NCI-H146 treated with DMSO at 0.1 percent for 48 hours (cell line): Measurements from ENCODE around the gene PHC3.

Experiments
- DNase-seq: peaks from one replicate; lab custom pipeline; 2025; ENCODE audit not compliant: unreplicated experiment; lab: John Stamatoyannopoulos, UW

Gene PHC3

DNA sequence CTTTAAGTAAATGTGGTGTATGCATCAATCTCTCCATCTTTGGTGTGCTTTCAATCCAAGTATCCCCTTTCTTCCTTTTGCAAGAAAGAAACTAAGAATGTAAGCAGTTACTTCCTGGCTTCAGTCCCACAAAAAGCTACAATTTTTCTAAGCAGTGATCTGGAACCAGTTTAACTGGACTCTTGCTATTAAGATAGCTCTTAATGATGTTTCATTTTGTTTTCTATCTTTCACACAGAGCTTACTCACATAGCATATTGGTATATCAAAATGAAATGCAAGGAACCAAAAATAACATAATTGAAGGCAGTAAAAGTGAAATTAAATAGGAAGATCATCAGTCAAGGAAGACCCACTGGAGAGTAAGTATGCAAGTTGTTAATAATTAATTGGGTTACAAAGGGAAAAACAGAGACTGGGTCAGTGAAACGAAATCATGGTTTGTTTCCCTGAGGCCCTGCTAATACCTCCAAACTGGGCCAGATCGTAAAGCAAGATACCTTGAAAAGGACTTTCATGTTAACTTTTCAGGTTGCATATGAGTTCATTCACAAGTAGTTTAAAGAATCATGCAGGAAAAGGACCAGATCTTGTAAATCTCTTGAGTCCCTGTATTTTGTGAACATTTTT lies 101.9 kb downstream of the PHC3 start:
- no peak for DNase-seq

DNA sequence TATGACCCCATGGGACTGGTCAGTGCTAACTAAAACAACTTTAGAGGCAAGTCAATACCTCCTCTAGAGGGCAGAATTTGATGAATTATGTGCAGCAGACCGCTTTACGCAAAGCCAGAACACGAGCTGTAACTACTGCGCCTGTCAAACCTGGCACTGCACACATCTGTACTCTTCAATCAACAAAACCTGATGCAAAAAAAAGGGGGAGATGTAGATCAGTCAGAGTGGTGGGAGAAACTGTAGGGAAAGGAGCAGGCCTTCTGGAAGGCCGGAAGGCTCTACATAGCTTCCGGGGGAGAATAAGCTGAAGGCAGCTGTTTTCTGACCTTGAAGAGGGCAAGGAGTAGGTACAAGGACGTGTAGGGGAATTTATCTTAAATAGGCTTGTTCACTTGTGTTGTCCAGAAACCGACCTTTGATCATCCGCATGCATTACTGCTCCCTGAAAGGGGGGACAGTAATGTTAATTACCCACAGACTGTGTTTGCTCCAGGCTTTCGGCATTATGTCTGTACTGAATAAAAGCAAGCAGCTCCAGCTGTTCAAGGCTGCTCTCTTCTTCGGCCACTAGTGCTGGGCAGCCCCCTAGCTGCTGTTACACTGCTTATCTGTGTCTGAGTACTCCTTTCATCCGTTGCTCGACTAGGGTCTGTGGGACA lies 102.8 kb downstream of the PHC3 start:
- no peak for DNase-seq

DNA sequence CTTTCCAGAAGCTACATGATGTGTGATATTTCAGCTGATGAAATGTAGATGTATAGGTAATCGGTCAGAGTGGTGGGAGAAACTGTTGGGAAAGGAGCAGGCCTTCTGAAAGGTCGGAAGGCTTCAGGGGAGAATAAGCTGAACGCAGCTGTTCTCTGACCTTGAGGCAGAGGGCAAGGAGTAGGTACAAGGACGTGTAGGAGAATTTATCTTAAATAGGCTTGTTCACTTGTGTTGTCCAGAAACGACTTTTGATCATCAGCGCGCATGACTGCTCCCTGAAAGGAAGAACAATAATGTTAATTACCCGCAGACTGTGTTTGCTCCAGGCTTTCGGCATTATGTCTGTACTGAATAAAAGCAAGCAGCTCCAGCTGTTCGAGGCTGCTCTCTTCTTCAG lies 104.2 kb downstream of the PHC3 start:
- no peak for DNase-seq

DNA sequence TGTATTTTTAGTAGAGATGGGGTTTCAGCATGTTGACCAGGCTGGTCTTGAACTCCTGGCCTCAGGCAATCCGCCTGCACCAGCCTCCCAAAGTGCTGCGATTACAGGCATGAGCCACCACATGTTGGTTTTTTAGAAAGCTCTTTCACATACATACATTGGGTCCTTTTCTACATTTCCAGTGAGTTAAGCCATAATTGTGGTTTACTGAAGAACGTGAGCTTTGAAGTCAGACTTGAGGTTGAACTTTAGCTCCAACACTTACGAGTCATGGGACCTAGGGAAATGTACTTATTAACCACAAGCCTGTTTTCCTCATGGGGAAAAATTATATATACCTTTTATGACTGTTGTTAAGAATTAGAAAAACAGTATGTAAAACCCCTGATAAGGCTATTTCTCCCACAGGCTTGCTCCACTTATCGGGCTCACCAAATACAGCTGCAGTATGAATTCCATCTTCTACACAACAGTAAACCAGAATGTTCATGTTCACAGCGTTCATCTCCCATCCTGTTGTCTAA lies 104.8 kb downstream of the PHC3 start:
- DNase-seq: no peak

DNA sequence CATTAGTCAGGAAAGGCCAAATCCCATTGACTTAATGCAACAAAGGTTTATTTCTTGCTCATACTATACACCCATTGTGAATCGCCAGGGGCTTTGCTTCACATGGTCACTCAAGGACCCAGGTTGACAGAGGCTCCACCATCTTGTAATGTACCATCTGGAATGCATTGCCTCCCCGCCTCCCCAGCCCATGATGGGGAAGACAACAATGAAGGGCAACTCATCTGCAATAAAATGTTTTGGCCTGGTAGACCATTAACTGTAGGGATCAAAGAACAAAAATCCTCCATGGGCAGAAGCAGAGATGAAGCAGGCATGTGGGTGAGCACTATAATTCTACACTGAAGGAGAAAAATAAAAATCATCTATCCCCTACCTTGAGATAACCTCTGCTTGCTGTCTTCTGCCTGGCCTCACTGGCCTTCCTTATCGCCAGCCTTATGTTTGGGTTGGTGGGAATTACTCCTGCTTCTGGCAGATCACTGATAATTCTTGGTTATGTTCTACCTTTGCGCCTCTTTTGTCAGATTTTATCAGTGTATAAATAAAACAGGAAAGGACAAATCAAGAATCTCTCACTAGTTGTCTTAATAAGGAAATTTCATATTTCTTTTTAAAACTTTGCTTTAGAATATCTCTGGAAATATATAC lies 106.0 kb downstream of the PHC3 start:
- no peak for DNase-seq

DNA sequence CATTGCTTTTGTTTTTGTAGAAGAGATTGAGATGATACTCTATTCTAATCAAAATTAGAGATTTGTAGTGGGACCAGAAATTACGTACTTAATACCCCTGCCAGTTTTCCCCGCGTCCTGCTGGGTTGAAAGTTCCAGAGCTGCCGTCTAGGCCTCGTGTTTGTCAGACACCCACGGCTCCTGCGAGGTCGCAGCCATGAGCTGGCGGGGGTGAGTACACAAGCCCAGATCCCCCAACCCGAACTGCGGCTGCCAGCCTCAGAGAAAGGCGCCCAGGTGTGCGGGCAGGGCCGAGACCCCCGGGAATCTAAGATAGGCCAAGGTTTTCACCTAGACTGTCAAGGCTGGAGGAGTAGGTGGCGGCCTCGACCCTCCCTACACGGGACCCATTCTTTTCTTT lies 117.4 kb downstream of the PHC3 start:
- DNase-seq: no peak

DNA sequence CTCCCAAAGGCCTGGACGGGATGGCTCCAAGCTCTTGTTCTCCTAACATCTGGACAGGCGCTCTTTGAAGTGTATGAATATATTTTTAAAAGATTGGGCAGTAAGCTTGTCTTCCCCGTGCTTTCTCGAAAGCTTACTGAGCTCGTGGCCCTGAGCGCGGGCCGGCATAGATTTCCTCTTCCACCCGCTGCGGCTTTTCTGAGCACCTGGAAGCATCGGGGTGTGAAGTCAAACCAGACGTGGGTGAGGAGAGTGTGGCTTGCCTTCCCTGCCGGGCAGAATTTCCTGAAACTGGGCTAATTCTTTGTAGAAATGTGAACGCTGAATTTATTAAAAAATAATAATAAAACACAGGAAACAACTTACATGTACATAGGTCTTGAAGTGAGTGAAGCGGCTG lies 117.8 kb downstream of the PHC3 start:
- no peak for DNase-seq

DNA sequence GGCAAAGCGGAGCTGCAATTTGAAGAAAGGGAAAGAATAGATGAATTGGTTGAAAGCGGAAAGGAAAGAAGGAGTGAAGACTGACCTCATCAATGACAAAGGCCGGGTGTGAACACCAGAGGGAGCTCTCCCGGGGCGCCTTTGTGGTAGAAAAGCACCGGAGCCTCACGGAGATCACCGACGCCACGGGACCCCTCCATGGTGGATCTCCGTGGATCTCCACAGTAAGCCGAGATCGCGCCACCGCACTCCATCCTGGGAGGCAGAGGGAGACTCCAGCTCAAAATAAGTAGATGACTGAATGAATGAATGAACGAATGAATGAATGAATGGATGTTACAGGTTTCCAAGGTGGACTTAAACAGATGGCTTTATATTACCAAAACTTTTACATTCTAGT lies 118.8 kb downstream of the PHC3 start:
- no peak for DNase-seq

DNA sequence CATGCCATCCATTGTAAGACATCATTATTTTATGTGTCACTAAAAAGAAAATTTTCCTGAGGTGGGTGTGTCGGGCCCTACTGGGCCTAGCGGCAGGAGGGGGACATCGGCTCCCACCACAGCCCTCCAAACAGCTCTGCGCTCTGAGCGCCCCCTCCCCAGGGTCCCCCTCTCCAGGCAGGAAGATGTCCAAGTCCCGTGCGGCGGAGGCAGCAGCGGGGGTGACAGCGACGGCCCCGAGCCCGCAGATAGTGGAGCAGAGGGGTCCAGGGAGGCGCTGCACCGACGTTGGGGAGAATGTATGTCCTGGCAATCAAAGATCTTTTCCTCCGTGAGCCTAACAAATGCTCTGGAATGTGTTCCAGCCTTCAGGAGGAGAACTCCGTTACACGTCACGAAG lies 119.5 kb downstream of the PHC3 start:
- no peak for DNase-seq

DNA sequence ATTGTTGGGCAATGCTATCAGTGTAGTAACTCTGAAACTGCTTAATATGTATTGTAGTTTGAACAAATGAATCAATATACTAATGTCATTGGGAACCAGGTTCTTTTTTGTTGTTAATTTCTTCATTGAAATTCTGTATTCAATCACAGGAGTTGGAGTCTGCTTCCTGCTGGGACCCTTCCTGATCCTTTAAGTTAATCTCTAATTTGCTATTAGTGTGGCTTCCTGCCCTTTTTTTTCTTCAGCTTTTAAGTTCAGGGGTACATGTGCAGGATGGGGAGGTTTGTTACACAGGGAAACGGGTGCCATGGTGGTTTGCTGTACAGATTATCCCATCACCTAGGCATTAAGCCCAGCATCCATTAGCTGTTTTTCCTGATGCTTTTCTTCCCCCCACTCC lies 122.1 kb downstream of the PHC3 start:
- DNase-seq: no peak

DNA sequence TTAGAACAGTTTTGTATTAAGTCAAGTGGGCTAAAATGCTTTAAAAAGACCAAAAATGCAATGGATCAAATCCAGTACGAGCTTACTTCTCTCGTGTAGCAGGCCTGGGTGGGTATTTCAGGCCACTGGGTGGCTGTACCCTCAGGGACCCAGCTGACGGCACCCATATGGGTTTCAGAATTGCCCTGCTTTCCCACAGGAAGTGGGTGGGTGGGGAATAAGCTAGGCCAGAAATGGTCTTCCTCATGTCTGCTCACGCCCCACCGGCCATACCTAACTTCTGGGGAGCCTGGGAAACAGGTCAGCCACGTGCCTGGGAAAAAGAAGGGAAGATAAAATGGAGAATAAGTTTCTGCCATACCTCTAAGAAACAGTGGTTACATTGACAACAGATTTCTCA lies 123.4 kb downstream of the PHC3 start:
- DNase-seq: no peak

DNA sequence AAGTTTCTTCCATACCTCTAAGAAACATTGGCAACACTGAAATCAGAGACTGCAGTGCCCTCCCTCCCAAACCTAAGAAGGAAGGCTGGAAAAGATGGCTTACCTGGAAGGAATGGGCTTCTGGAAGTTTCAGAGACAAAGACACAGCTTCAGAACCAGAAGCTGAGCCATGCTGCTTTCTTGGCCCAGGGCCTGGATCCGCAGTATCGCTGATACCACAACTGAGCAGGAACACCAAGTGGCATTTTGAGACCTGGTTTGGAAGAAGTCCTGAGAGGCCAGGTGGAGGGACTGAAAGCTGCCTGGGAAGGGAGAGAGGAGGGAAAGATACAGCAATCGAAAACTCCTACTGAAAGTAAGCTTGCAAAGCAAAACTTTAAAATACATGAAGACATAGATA lies 124.0 kb downstream of the PHC3 start:
- DNase-seq: no peak

DNA sequence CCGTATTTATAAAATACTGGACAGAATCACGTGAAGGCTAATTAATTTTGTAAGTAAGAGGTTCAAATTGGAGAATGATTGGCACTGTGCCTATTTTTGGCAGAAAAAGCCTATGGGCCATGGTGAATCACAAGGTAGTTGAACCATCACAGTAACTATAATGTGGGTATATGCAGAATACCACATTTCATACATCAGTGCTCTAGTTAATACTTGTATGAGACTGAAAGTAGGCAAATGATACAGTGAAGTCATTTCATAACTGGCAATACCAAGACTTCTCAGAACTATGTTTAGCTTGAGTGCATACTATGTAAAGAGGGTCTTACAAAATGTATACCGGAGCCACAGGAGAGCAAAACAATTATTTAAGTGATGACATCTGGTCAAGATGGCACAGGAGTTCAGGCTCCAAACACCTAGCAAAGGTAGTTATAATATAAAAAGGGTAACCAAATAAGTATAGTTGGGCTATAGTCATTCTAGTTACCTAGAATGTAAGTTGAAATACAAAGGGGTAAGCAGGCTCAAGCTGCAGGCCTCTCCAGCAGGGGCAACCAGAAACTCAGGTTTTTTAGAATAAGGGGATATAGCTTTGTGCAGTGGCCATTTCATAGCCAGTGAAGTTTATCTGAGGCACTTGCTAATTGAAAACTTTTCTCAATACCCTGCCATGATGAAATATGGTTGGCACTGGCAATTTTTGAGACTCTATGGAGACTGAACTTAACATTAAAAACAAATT lies 124.7 kb downstream of the PHC3 start:
- DNase-seq: no peak

DNA sequence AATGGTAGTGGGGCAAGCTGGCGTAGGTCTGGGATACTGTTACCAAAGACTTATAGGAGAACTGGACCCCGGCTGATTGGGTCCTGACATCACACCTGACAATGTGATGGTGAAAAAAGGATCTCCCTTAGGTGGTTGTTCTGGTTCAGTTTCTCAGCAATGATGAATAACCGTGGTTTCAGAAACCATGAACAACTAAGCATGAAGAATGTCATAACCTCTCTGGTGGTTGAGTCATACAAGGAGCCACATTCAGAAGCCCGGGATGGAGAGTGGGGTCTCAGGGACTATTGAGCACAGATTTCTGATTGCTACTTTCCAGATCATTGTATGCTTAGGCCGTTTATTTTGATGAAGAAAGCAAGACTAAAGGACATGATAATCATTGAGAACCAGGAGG lies 126.3 kb downstream of the PHC3 start:
- DNase-seq: no peak

DNA sequence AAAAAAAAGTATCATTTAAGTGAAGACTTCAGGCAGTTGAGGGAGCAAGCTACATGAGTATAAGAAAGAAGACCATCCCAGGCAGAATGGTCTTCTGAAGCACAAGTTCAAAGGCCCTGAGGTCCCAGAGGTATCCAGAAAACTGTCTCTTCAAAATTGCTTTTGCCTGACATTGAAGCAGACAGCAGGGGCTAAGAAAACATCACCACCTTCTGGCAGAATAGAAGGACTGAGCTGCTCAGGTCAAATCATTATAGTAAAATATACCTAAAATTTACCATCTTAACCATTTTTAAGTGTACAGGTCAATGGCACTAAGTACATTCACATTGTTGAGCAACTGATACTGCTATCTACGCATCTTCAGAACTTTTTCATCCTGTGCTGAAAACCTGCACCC lies 127.3 kb downstream of the PHC3 start:
- no peak for DNase-seq

DNA sequence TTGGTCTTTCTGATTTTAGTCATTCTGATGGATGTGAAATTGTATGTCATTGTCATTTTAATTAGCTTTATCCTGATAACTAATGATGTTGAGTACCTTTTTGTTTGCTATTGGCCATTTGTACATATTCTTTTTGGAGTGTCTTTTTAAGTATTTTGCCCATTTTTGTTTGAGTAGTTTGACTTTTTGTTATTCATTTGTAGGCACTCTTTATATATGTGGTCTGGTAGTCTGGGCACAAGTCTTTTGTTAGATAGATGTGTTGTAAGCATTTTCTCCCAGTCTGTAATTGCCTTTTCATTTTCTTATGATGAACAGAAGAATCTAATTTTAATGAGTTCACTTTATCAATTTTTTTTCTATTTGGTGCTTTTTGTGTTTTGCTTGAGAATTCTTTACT lies 129.1 kb downstream of the PHC3 start:
- no peak for DNase-seq

DNA sequence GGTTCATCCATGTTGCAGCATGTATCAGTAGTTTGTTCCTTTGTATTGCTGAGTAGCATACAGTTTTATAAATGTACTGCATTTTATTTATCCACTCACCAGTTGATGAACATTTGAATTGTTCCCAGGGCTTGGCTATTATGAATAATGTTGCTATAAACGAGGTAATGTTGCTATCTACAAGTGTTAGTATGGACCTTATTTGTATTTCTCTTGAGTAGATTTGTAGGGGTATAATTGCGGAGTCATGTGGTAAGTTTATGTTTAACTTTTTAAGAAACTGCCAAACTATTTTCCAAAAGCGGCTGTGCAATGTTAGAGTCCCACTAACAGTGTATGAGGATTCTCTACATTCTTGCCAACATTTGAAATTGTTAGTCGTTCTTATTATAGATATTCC lies 130.8 kb downstream of the PHC3 start:
- DNase-seq: no peak

DNA sequence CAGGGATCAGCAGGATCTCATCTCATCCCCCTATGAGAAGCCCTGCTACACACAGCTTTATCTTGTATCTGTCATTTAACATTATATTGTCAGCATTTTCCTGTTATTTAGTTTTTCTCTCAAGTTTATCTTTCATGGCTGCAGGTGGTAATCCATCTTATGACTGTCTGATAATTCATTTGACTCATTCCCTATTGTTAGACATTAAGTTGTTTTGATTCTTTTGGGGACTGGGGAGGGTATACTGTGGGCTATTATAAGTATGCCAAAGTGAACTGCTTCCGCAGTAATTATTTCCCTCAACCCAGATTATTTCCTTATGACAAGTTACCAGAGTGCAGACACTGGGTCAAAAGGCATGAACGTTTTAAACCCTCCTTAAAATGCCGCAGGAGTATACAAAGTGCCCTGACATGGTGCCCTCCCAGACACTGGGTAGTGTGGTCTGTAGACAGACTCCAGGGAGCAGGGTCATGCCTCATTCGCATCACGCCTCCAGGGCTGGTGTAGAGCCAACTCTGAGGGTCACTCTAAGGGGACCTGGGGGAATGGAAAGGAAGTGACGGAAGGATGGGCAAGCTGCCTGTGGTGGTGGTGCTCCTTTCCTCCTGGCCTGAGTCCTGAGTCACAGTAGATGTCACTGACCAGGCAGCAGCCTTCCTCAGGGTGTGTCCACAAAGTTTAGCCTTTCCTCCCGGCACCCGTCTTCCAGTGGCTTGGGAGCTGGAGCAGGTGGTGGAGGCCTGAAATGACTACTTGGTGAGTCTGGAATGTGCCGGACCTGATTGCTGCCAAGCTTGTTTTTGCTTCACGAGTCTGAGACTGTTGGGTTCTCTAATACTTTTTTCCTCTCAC lies 132.2 kb downstream of the PHC3 start:
- no peak for DNase-seq

DNA sequence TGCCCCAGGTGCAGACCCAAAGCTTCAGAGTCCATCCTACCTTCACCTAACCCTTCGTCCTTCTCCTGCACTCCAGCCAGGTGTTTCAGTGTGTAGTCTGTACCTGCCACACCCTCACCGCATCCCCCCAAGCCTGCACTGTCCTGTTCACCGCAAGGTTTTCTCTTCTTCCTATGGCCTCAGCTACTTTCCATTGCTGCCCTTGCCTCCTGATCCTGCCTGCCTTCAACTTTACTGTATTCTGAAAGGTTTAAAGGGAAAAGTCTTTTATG lies 134.5 kb downstream of the PHC3 start:
- DNase-seq: no peak

DNA sequence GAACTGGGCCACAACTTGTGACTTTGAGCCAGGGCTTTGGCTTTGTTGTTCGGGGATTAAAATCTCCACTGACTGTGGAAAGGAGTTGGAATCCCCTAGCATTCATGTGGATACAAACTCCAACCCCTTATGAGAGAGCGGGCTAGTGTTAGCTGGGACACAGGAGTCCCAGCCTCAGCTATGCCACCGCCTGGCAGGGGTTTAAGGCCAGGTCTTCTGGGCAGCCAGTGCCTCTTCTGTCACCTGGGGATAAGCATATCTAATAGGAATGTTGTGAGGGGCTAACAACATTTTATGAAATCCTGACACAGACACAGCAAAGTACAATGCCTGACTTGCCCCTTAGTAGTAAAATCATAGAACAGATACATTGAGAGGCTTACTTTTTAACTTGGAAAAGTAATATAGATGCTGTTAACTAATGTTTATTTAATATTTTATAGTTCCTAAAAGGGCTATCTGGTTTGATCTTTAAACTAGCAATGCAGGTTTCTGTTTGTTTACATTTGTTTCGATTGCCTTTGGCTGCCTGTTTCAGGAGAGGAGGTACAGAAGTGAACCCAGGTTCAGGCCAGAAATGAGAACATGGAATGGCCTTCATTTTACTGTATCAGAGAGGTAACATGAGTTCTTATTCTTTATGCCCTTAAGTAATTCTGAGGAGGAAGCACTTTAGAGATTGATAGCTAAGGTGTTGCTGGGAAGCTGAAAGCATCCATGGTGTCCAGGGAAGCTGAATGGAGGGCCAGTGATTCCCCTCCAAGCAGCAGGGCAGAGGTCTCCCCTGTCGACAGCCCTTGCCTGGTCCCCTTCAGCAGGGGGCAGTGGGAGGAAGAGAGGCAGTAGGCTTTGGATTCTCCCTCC lies 135.0 kb downstream of the PHC3 start:
- no peak for DNase-seq
